NOMO-1 (cell line): Measurements from ENCODE around the gene GNPDA1.
A peak's percentile ranks its signal among the peaks of the same experiment; 100 is the strongest.

Experiments used
- DNase-seq, 2 experiments: peaks; one replicate each; lab custom pipeline; 2025; ENCODE audit not compliant: unreplicated experiment in 2 of 2; lab: John Stamatoyannopoulos, UW

GNPDA1 gene

DNA sequence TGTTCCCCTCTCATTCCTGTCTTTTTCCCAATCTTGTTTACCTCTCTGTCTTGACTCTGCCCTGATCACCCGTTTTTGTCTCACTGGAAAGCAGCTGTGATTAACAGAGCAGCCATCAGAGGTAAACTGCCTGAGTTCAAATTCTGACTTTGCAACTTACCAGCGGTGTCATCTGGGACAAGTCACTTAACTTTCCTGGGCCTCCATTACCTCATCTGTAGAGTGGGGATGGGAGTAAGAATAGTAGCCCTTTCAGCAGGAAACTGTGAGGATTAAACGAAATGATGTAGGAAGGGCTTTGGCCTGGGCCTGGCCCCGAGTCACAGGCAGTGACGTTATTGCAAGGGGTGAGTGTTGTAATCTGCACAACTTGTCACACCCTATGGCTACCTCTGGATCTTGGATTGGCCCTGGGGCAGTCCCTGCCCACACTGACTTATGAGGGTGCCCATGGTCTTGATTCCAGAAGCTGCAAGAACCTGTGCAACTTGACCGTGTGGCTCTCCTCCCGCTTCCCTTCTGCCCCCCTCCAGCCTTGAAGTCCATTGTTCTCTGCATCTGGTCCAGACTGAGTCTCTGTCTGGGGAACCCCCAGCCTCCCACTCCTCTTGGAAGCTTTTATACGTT lies 54.2 kb downstream of the GNPDA1 start:
- peak; percentile 28 to 47 for DNase-seq

DNA sequence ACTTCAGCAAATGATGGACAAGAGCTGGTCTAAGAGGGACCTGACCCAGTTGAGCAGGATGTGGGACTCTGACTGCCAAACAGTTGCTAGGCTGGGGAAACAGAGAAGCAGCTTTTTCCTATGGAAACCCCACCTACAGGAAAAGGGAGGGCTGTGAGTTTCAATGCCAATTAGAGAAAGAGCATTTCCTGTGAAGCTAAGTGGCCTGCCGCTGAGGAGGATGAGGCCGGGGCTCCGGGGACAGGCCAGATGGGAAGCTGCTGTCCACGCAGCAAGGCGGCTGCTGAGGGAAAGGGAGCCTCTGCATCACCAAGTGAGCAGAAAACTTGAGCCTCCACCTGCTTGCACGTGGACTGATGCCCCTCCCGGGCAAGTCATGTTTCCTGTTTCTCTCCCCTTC lies 54.7 kb downstream of the GNPDA1 start, which contains the start of gene PCDH12:
Gene PCDH12 (minus strand): TSS at position 90 of the 400 bp plus-strand sequence. CDS start 351 bp downstream, outside the sequence.
- DNase-seq: peak; percentile 10 to 33

DNA sequence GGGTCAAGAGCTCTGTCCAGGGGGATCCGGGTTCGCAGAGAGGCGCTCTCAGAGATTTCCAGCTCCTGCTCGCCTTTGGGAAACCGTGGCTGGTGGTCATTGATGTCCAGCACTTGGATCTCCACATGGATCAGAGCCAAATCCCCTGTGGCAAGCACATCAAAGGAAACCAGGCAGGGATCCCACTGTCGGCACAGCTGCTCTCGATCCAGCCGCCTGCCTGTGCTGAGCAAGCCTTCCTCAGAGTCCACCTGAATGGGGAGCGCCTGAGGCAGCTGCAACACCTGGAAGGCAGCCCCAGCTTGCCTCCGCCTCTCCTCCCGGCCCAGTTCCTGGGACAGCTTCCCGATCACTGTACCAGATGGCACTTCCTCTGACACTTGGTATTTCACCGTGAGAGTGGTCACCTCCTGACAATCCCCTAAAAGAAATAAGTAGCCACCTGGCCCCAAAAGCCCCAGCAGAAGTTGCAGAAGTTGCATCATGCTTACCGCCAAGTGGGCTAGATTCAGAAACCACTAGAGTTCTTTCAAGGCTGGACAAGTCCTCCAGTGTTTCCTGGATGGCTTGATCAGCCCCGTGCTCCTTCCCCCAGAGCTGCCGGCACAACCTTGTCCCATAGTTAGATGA lies 55.3 kb downstream of the GNPDA1 start:
- peak in 1 of 2 experiments; percentile 33 for DNase-seq

DNA sequence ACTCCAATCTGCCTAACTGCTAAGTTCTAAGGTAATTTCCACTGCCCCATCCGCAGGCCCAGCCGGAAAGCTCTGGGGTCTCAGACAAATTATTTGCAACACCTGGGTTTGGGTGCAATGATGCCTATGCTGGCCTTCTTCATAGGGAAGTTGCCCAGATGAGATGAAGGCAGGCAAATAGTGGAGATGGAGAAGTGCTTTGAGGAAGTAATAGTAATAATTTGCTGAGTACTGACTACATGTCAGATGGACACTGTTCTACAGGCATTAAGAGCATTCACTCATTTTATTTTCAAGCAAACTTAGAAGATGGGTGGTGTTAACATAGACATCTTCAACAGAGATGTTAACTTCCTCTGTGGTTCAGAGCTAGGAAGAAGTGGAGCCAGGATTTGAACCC lies 58.6 kb downstream of the GNPDA1 start:
- DNase-seq: peak; percentile 32 to 62

DNA sequence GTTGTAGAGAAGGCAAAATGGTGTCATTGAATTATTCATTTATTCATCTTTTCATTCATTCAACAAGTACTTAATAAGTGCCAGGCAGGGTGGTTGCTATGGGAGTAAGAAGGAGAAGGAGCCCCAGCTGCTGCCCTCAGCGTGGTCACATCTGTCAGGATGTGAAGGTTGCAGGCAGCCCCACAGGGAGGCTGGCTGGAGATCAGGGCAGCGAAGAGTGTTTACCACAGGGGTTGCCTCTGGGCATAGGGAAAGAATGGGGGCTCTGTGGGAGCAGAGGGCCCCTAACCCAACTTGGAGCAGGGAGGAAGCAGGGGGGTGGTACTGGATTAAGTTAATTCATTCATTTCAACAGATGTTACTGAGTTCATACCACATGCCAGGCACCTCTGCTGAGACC lies 60.8 kb downstream of the GNPDA1 start:
- DNase-seq: no peak

DNA sequence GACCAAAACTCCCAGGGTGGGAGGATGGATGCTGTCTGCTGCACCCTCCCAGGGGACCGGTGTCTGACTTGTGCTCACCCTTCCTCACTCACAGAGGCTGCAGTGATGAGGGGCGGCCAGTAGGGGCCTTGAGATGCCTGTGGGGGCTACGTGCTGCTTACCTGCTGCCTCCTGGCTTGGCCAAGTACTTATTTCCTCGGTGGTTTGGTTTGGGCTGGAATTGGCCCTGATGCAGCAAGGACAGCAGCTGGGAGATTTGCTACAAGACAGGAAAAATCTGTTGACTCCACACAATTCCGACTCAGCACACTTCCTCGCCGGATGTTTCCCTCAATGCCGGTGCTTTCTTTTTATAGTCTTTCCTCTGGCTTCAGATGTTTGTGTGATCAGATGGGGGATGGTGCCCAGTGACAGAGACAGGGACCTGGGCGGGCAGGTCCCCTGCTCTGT lies 61.5 kb downstream of the GNPDA1 start:
- DNase-seq: no peak
